RKO (cell line): ENCODE data around the gene CSH2.
"Not testable (repeated sequence)": the region's sequence is repeated elsewhere in the genome, so short reads cannot be mapped to it uniquely, and the experiment has no call there.

Source experiments
- DNase-seq: peaks from one replicate; pipeline ENCODE4 v3.0.0-alpha.2; 2016; ENCODE audit warnings: low spot score

CSH2 gene

GRCh38 chr17:63873577-63873976 is at the start of gene CSH2:
CSH2 (minus strand) TSS chr17:63873677; CDS start chr17:63873614, 63 bp downstream.
- not testable (repeated sequence) for DNase-seq

GRCh38 chr17:63922402-63922801 is 48.9 kb upstream of the CSH2 start:
- not testable (repeated sequence) for DNase-seq

- DNase-seq, result not testable (repeated sequence)
These were observed 47.3 kb upstream of the CSH2 start for GRCh38 chr17:63920779-63921178.

GRCh38 chr17:63920050-63920449 is 46.6 kb upstream of the CSH2 start:
- not testable (repeated sequence) for DNase-seq

- peak; percentile 54 for DNase-seq
These were observed 45.8 kb upstream of the CSH2 start for GRCh38 chr17:63919311-63919723.

GRCh38 chr17:63918789-63919305 is 45.4 kb upstream of the CSH2 start, which contains the start of gene GH1:
GH1 (minus strand) TSS chr17:63918839; CDS start chr17:63918776, 63 bp downstream.
- DNase-seq, result not testable (repeated sequence)

GRCh38 chr17:63918305-63918704 is 44.8 kb upstream of the CSH2 start:
- no peak for DNase-seq

GRCh38 chr17:63917646-63918045 is 44.2 kb upstream of the CSH2 start:
- DNase-seq, result no peak

GRCh38 chr17:63917206-63917605 is 43.7 kb upstream of the CSH2 start:
- not testable (repeated sequence) for DNase-seq

- no peak for DNase-seq
These were observed 43.2 kb upstream of the CSH2 start for GRCh38 chr17:63916566-63917185.

- DNase-seq, result not testable (repeated sequence)
These were observed 42.3 kb upstream of the CSH2 start for GRCh38 chr17:63915753-63916152.

GRCh38 chr17:63914471-63914870 is 41.0 kb upstream of the CSH2 start:
- no peak for DNase-seq

- peak; percentile 51 for DNase-seq
These were observed 38.2 kb upstream of the CSH2 start for GRCh38 chr17:63911657-63912100.

GRCh38 chr17:63911041-63911635 is 37.7 kb upstream of the CSH2 start, which contains the start of gene CSHL1:
CSHL1 (minus strand) TSS chr17:63911258; CDS start chr17:63911196, 62 bp downstream.
- no peak for DNase-seq

GRCh38 chr17:63910096-63910495 is 36.6 kb upstream of the CSH2 start:
- DNase-seq, result no peak

GRCh38 chr17:63909586-63909985 is 36.1 kb upstream of the CSH2 start:
- not testable (repeated sequence) for DNase-seq

- DNase-seq, result peak; percentile 10
These were observed 33.8 kb upstream of the CSH2 start for GRCh38 chr17:63907161-63907778.

- not testable (repeated sequence) for DNase-seq
These were observed 31.3 kb upstream of the CSH2 start for GRCh38 chr17:63904796-63905195.

GRCh38 chr17:63903787-63904201 is 30.3 kb upstream of the CSH2 start:
- not testable (repeated sequence) for DNase-seq

- DNase-seq, result not testable (repeated sequence)
These were observed 28.5 kb upstream of the CSH2 start for GRCh38 chr17:63901971-63902370.

GRCh38 chr17:63898899-63899798 is 25.7 kb upstream of the CSH2 start:
- DNase-seq, result peak; percentile 47
